ENCODE results near the gene SH2D1B.
"Not testable (repeated sequence)": the region's sequence is repeated elsewhere in the genome, so short reads cannot be mapped to it uniquely, and the experiment has no call there.

The SH2D1B gene, protein sequence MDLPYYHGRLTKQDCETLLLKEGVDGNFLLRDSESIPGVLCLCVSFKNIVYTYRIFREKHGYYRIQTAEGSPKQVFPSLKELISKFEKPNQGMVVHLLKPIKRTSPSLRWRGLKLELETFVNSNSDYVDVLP

DNA sequence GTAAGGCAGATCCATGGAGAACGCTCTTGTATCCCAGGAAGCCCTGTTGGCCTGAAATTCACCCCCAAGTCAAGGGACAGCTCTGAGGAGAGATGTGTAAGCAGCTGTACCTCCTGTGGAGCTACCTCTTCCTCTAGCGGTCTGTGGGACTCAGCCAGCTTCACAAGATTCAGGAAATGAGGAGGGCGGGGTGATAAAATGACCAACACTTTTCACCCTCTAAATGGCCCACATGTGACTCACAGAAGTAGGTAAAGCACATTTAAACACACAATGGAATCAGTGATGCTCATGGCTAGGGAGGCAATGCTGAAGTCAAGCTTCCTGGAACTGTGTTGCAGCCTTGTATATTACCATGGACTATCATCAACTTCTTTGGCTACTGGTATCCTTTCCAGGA is at the start of gene SH2D1B:
TSS of gene SH2D1B (minus strand) at position 135 of the 400 bp plus-strand sequence. CDS start at position 15, 120 bp downstream.
- no peak for DNase-seq (ENCODE audit: low spot score)

DNA sequence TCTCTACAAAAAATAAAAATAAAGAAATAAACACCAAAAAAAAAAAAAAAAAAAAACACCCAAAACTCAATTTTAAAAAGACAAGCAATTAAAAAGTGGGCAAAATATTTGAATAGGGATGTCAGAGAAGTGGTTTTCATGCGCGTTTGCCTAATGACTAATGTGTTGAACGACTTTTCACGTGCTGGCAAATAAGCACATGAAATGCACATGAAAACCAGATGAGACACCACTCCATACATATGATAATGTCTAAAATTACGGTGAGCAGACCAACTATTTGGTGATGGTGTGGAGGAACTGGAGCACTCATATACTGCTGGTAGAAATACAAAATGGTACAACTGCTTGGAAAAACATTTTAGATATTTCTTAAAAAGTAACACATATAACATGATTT is 46.3 kb upstream of the SH2D1B start:
- no peak for DNase-seq (ENCODE audit: low spot score)

DNA sequence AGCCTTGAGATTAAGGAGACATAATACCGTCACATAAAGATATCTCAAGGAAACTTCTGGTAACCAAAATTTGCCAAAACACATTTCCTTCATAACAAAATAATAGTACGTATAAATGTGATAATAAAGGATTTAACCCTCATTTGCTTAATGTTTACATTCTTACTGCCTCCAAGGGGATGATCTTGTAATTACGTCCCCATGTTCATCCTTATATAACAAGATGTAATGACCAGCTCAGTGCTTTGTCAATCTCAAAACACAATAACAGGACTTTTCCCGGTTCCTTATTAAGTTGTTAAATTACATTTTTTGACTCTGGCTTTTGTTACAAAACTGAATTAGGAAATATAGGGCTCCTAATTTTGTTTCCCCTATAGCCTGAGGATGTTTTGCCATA is 44.4 kb upstream of the SH2D1B start:
- DNase-seq (ENCODE audit: low spot score) = no peak

DNA sequence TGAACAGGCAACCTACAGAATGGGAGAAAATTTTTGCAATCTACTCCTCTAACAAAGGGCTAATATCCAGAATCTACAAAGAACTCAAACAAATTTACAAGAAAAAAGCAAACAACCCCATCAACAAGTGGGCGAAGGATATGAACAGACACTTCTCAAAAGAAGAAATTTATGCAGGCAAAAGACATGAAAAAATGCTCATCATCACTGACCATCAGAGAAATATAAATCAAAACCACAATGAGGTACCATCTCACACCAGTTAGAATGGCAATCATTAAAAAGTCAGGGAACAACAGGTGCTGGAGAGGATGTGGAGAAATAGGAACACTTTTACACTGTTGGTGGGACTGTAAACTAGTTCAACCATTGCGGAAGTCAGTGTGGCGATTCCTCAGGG is 42.4 kb upstream of the SH2D1B start:
- DNase-seq (ENCODE audit: low spot score) = not testable (repeated sequence)

DNA sequence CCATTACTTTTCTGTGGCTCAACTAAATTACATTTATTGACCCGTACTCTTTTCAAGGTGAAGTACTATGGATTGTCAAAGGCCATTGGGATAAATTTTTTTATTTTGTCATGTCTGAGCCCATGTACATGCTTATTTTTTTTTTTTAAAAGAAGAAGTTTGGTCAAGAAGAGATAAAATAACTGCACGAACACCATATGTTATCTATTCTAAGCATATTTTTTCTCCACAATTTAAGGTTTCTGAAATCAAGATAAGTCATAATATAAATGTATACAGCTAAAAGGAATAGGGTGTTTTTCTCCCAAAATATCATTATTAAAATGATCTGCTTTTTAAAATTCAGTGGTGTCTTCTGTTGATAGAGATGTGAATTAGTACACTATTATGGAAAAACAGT is 35.0 kb upstream of the SH2D1B start:
- no peak for DNase-seq (ENCODE audit: low spot score)

DNA sequence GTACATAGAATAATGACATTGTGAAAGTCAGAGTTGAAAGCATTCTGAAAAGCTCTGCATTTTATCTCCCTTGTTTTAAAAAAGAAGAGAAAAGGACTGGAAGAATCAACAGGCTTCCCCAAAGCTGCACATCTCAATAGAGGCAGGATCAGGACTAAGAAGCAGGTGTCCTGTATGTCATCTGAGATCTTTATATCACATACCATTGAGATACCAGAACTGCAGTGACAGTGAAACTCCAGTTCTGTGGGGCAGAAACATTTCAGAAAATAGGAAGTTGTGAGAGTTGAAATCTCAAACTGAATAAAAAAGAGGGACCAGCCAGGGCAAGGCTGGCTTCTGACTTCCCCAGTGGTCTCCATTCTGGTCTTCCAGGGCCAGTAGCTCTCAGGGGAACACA is 33.0 kb upstream of the SH2D1B start:
- DNase-seq (ENCODE audit: low spot score) = no peak

DNA sequence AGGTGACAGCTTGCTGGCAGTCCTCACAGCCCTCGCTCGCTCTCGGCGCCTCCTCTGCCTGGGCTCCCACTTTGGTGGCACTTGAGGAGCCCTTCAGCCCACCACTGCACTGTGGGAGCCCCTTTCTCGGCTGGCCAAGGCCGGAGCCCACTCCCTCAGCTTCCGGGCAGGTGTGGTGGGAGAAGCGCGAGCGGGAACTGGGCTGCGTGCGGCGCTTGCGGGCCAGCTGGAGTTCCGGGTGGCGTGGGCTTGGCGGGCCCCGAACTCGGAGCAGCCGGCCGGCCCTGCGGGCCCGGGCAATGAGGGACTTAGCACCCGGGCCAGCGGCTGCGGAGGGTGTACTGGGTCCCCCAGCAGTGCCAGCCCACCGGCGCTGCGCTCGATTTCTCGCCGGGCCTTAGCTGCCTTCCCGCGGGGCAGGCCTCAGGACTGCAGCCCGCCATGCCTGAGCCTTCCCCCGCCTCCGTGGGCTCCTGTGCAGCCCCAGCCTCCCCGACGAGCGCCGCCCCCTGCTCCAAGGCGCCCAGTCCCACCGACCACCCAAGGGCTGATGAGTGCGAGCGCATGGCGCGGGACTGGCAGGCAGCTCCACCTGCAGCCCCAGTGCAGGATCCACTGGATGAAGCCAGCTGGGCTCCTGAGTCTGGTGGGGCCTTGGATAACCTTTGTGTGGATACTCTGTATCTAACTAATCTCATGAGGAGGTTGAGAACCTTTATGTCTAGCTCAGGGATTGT is 21.2 kb upstream of the SH2D1B start:
- not testable (repeated sequence) for DNase-seq (ENCODE audit: low spot score)

DNA sequence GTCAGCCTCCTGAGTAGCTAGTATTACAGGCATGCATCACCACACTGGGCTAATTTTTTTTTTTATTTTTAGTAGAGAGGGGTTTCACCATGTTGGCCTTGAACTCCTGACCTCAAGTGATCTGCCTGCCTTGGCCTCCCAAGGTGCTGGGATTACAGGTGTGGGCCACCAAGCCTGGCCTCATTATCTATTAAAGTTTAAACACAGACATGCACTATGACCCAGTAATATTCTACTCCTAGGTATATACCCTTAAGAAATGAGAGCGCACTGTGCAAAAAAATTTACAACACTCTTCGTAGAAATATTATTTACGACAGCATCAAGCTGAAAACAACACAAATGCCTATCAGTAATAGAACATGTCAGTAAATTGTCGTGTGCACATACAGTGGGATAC is 18.6 kb upstream of the SH2D1B start:
- no peak for DNase-seq (ENCODE audit: low spot score)

DNA sequence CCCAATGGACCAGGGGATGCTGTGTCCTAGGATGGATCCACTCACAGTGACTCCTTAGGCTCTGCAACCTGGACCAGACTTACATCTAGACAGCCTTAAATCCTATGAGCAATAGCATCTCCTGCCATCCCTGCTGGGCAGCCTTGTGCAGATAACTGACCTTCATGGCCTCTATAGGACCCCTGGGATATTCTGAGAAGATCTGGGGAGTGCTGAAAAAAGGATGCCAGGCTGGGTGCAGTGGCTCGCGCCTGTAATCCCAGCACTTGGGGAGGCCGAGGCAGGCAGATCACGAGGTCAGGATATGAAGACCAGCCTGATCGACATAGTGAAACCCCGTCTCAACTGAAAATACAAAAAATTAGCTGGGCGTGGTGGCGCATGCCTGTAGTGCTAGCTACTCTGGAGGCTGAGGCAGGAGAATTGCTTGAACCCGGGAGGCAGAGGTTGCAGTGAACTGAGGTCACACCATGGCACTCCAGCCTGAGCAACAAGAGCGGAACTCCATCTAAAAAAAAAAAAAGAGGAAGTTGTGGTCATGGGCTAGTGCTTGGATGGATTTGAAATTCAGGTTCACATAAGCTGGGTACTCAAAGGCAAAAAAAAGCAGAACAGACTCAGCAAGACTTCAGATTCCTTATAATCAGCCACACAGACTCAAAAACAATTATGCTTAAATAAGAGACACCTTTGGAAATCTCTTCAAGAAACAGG is 10.9 kb upstream of the SH2D1B start:
- no peak for DNase-seq (ENCODE audit: low spot score)

DNA sequence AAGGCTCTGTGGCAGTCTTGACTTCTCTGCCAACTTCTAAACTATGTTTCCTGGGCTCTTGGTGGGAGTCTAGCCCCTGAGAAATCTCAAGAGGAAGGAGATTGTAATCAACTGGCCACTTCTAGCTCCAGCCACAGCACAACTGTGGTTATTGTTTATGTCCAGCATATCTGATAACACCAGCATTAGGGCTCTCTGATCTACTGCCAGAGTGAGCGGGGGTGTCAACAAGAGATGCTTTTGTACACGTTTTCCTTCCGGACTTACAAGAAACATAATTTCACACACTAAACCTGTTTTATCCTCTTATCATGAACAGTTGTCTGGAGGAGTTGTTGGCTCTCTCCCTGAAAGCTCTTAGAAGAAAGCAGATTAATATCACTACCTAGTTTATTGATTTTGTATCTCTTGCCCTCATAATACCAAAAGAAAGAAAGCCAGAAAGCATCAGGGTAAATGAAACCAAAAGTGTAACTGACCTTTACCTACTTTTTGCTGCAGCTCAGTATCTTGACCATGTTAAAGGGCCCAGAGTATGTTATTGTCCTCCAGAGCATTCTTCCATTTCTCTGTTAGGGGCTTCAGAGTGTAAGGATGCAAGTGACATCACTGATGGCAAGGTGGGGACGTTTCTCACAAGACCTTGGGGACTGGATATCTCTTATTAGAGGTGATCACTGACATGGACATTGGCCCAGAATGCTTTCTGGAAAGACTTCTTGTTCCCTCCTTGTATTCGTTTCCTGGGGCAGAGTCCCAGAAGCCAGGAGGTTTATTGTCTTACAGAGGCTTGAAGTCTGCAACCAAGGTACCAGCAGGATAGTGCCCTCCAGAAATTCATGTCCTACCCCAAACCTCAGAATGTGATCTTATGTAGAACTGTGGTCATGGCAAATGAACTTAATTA is 9.6 kb upstream of the SH2D1B start:
- DNase-seq (ENCODE audit: low spot score) = no peak

DNA sequence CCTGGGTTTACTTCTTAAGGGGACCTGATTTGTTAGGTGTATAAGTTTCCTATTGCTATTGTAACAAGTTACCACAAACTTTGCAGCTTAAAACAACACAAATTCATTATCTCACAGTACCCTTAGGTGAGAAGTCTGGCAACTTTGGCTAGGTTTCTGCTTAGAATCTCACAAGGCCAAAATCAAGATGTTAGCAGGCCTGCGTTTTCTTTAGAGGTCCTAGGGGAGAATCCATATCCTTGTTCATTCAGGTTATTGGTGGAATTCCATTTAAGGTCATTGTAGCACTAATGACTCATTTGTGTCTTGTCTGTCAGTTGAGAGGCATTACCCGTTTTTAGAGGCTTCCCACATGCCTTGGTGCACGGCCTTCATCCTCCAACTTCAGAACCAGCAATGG is 8.2 kb upstream of the SH2D1B start:
- DNase-seq (ENCODE audit: low spot score) = no peak

DNA sequence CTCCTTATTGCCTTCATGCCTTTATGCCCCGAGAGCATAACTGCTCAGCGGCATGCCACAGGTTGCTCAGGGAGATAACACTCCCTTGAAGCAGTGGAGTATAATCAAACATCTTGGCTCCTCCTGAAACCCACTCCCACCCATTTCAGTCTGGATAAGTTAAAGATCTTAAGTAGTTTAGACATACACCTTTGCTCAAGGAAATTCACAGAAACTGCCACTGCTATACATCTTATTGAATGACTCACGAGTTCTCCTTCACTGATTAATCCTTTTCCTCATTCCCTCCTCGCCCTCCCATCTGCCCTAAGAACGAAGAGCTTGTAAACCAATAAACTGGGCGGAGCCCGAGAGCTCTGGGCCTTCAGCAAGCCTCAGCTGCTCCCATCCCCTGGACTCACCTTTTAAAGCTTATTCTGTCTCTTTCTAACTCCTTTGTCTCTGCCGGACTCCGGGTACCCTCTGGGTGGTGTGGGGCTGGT is 7.6 kb upstream of the SH2D1B start:
- not testable (repeated sequence) for DNase-seq (ENCODE audit: low spot score)

DNA sequence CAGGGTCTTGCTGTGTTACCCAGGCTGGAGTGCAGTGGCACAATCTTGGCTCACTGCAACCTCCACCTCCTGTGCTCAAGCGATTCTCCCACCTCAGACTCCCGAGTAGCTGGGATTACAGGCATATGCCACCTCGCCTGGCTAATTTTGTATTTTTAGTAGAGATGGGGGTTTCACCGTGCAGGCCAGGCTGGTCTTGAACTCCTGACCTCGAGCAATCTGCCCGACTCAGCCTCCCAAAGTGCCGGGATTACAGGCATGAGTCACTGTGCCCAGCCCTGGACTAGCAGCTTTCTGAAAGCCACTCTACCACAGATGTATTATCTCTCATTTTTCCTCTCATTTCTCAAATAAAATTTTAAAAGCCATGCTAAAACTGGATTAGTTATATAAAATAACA is 6.6 kb upstream of the SH2D1B start:
- DNase-seq (ENCODE audit: low spot score) = not testable (repeated sequence)

DNA sequence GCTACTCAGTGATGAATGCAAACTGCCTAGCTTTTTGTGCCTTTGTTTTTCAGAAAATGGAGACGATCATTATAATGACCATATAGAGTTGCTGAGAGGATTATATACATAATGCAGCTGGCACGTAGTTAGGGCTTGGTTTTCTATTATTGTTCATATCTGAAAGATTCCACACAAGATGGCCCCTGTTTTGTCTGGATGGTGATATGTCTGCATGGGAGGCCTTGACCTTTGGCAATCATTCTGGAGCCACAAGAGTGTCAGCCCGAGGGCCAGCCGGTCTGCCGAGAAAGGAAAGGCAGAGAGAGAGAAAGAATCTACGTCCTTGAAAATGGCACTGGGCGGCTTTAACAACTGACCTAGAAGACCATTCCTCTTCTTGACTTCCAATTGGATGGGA is 5.7 kb upstream of the SH2D1B start:
- no peak for DNase-seq (ENCODE audit: low spot score)

DNA sequence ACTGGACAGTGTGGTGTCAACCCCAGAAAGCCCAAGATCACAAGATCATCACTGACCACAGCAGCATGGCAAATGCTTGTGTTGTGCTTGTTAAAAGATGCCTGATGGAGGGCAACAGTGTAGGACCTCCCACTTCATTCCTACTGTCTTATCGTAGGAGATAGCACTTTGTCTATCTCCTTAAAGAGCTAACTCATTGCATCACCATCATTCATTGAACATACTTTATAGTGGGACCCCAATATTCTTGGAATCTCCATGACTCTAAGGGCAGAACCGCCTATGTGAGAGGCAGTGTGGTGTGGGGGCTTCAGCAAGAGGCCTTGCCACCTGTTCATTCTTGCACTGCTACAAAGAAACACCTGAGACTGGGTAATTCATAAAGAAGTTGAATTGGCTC is 5.0 kb upstream of the SH2D1B start:
- no peak for DNase-seq (ENCODE audit: low spot score)

DNA sequence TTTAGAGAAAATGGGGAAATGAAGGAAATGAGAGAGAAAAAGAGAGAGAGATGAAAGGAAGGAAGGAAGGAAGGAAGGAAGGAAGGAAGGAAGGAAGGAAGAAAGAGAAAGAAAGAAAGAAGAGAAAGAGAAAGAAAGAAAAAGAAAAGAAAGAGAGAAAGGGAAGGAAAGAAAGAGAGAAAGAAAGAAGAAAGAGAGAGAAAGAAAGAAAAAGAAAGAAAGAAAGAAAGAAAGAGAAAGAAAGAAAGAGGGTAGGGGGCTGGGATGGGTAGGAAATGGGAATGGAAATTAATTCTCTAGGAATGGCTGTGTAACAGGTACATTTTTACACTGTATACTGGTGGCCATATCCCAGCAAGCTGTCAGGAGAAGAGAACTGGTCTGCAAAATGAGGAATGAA is 4.3 kb upstream of the SH2D1B start:
- DNase-seq (ENCODE audit: low spot score) = no peak

DNA sequence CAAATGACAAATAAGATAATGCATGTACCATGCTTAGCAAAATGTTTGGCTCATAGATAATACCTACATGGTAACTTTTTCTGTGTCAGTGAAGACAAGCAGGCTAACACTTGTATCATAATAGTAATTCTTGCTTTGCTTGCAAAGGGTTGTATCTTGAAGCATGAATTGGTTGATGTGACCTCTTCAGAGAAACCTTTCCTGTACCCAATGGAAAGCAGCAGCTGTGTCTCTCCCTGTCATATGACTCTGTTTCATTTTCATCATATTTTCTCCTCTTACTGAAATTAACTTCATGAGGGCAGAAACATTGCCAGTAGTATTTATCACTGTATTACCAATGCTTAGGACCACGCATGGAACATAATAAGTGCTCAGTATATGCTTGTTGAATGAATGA is 4.4 kb downstream of the SH2D1B start:
- no peak for DNase-seq (ENCODE audit: low spot score)

DNA sequence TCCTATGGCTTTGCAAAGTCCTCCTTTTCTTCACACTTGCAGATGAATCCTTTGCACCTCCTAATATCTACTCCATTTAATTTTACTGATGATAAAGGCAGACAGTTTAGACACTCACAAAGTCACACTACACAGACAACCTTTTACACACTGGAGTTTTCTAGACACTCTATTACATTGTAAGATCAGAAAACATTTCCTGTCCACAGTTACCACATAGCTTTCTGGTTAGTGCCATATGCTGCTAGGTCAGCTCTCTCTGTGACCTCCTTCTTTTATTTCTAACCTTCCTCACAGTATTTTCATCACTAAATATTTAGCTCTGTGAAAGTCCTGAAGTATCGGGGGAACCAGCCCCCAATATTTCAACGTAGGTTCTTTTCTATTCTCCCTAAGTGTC is 5.1 kb downstream of the SH2D1B start:
- no peak for DNase-seq (ENCODE audit: low spot score)

DNA sequence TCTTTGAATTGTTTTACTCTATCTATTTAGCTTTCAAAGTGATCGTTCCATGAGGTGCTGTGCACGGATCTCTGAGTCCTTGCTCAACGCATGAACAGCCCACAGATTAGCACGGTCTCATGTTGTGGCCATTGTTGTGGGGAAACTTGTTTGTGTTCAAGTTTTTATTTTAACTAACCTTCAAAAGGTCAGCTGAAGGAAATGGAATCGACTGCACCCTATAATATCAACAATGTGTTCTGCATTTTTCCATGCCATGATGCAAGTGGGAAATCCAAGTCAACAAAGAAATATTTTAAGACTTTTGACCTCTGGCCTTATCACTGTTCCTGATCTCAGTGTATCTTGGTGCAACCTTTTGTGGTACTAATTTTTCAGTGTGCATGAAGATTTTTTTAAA is 6.1 kb downstream of the SH2D1B start:
- no peak for DNase-seq (ENCODE audit: low spot score)

DNA sequence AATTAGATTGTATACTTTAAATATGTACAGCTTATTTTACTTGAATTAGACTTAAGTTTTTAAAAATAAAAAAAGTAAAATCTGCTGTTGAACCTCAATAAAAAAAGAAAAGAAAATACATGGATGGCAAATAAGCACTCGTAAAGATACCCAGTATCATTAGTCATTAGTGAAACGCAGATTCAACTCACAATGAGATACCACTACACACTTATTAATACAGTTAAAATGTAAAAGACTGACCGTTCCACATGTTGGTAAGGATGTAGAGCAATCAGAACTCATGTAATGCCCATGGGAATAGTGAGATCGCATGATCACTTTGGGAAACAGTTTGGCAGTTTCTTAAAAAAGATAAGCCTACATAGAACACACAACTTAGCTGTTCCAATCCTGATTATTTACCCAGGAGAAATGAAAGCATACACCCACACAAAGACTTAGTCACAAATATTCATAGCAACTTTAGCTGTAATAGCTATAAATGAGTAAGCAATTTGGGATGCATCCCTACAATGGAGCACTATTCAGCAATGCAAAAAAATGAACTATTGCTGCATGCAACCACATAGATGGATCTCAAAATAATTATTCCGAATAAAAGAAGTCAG is 7.3 kb downstream of the SH2D1B start:
- DNase-seq (ENCODE audit: low spot score) = no peak

DNA sequence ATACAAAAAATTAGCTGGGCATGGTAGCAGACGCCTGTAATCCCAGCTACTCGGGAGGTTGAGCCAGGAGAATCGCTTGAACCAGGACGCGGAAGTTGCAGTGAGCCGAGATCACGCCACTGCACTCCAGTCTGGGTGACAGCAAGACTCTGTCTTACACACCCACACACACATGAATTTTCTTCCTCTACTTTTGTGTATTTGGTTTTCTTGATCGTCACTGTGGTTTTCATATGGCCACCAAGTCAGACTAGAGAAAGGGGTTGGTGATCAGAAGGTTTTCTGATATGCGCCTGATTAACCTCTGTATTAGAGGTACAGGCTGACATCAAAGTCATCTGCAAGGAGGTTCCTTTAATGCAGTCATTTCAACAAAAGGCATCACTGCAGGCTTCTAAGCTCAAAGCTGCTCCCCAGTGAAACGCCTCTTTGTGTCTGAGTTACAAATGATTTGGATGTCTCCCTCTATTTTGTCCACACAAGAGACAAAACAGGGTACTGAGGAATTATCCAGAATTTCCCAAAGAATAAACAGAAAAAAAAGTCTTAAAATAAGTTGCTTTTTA is 11.1 kb downstream of the SH2D1B start:
- DNase-seq (ENCODE audit: low spot score) = no peak
